Measurements from ENCODE around the gene PDIA2. TPM values are rescaled to one million over a fixed set of nuclear protein-coding genes. Genes with fewer than 3 reads are reported as not detected.
"Not testable (repeated sequence)": the region's sequence is repeated elsewhere in the genome, so short reads cannot be mapped to it uniquely, and the experiment has no call there.

Gene PDIA2
- total and polyA plus RNA-seq, 2 donors (not counting 3 experiments of a cell fraction or from before 2014, with no cell fraction given): 0.63 TPM; not detected in 1

DNA sequence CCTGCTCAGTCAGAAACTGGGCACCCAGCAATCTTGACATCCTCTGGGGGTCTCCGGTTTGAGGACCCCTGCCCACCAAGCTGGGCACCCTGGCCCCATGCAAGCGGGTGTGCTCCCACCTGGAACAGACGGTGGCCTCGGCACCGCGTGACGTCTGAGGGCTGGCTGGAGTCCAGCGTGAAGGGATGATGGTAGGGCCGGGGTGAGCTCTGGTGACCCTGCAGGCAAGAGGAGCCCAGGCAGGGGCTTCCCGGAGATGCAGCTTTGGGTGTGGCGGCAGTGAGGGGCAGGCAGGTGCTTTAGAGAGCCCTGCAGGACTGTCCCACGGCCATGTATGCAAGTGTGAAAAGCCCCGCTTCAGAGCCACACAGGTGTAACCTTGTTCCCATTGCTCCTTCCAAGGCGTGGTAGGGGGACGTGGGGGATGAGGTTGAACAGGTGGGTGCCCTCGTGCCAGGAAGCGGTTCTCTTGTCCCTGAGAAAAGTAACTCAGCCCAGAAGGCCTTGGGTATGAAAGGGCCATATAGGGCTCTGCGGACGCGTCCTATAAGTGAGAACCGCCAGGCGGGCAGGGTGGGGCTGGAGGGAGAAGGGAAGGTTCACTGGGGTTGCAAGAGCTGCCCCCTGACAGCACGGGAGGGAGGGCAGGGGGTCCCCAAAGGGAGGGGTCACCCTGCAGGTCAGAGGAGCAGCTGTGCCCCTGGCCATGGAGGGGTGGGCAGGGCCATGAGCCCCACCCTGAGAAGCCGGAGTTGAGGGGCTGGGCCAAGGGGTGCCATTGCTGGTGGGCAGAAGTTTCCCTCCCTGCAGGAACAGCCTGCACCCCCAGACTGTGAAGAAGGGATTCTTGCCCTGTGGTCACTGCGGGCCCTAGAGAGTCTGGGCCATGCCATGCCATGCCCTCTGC lies 16.5 kb upstream of the PDIA2 start:
- Histone ChIP-seq H2AFZ (ENCODE audit: low read depth, low read length) (no peak overlapping the region), H3K4me1 (ENCODE audit: control insufficient read depth, extremely low read depth, insufficient read depth, low read length) (no peaks in the 10 kb centered on the region), H3K4me2 (ENCODE audit: insufficient read depth, low read length) (no peak overlapping the region), H3K36me3 (ENCODE audit: control insufficient read depth in 2 of 2, extremely low read depth in 1 of 2, insufficient read depth in 2 of 2, low read length in 2 of 2) (peaks cover 0 to 10% of the 10 kb centered on the region in 2 experiments), H3K79me2 (ENCODE audit: control insufficient read depth, insufficient read depth, low read length) (no peaks in the 10 kb centered on the region), H3K4me3 (replicated peaks in 1 of 3; ENCODE audit: insufficient read depth in 1 of 3, low read depth in 1 of 3, low read length in 3 of 3) (no peak overlapping the region), H4K20me1 (replicated peaks; ENCODE audit: control insufficient read depth, extremely low read depth, insufficient read depth, low read length) (no peaks in the 10 kb centered on the region), H3K9me3 (replicated peaks; ENCODE audit: control insufficient read depth, insufficient read depth, low read length) (no peaks in the 10 kb centered on the region), H3K9me1 (replicated peaks; ENCODE audit: control insufficient read depth, extremely low read depth, insufficient read depth, low read length) (no peaks in the 10 kb centered on the region), H3K27me3 (ENCODE audit: control insufficient read depth in 2 of 2, insufficient read depth in 2 of 2, low read length in 2 of 2) (no peaks in the 10 kb centered on the region), H3K27ac (ENCODE audit: insufficient read depth, low read depth, low read length) (no peak overlapping the region), H3K9ac (replicated peaks; ENCODE audit: extremely low read depth, insufficient read depth, low read length) (no peak overlapping the region)
- no peak for DNase-seq (ENCODE audit: low read depth, low spot score)
- dilution Hi-C loops (cut with MboI; ENCODE audit: extremely low pct_ligation_motif_present, low sequenced_read_pairs) (no loop called here), intact Hi-C loops (cut with micrococcal nuclease) (no loop called here)
- no peak for FAIRE-seq
- ChIA-PET CTCF (no interaction called here), POLR2A (no interaction called here)
- TF ChIP-seq EZH2 (IDR thresholded peaks at IDR 0.05; ENCODE audit: borderline replicate concordance, low read depth, low read length, severe bottlenecking) (no peak), POLR2A (IDR thresholded peaks at IDR 0.05; ENCODE audit: low read depth, low read length) (no peak), POLR2AphosphoS5 (IDR thresholded peaks at IDR 0.05; ENCODE audit: insufficient read depth, low read depth, low read length) (no peak), GATA2 (IDR thresholded peaks at IDR 0.05; ENCODE audit: insufficient read depth, insufficient read length, low read depth, low read length) (no peak), JUN (IDR thresholded peaks at IDR 0.05; ENCODE audit: borderline replicate concordance, insufficient read depth, insufficient read length, low read depth) (no peak), MYC (IDR thresholded peaks at IDR 0.05; ENCODE audit: low read depth, low read length) (no peak), FOS (IDR thresholded peaks at IDR 0.05; ENCODE audit: borderline replicate concordance, insufficient read depth, low read length) (no peak), CTCF (IDR thresholded peaks at IDR 0.05; ENCODE audit: extremely low read depth in 1 of 2, insufficient read depth in 1 of 2, low read depth in 1 of 2, low read length in 2 of 2) (no peak)
- TF ChIP-seq, protein P1, sequence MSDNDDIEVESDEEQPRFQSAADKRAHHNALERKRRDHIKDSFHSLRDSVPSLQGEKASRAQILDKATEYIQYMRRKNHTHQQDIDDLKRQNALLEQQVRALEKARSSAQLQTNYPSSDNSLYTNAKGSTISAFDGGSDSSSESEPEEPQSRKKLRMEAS (IDR thresholded peaks at IDR 0.05; ENCODE audit: insufficient read depth, insufficient read length): no peak
- BruUV-seq (replicated peaks): no TSS peak

GRCh38 chr16:267562-267961 lies 15.4 kb upstream of the PDIA2 start:
- H3K4me3 ChIP-seq (replicated peaks in 1 of 3; ENCODE audit: insufficient read depth in 1 of 3, low read depth in 1 of 3, low read length in 3 of 3); FAIRE-seq; POLR2A ChIA-PET; H2AFZ ChIP-seq (ENCODE audit: low read depth, low read length); BruUV-seq (replicated peaks); H3K27ac ChIP-seq (ENCODE audit: insufficient read depth, low read depth, low read length); H3K9ac ChIP-seq (replicated peaks; ENCODE audit: extremely low read depth, insufficient read depth, low read length); H4K20me1 ChIP-seq (replicated peaks; ENCODE audit: control insufficient read depth, extremely low read depth, insufficient read depth, low read length); dilution Hi-C loops (cut with MboI; ENCODE audit: extremely low pct_ligation_motif_present, low sequenced_read_pairs); DNase-seq (ENCODE audit: low read depth, low spot score); H3K36me3 ChIP-seq (ENCODE audit: control insufficient read depth in 2 of 2, extremely low read depth in 1 of 2, insufficient read depth in 2 of 2, low read length in 2 of 2); H3K9me3 ChIP-seq (replicated peaks; ENCODE audit: control insufficient read depth, insufficient read depth, low read length); H3K4me2 ChIP-seq (ENCODE audit: insufficient read depth, low read length); CTCF ChIA-PET; H3K4me1 ChIP-seq (ENCODE audit: control insufficient read depth, extremely low read depth, insufficient read depth, low read length); H3K27me3 ChIP-seq (ENCODE audit: control insufficient read depth in 2 of 2, insufficient read depth in 2 of 2, low read length in 2 of 2); H3K9me1 ChIP-seq (replicated peaks; ENCODE audit: control insufficient read depth, extremely low read depth, insufficient read depth, low read length); intact Hi-C loops (cut with micrococcal nuclease); H3K79me2 ChIP-seq (ENCODE audit: control insufficient read depth, insufficient read depth, low read length): not testable (repeated sequence)
